COR-L47 (cell line): ENCODE measurements around the gene RALB.
A peak's percentile ranks its signal among the peaks of the same experiment; 100 is the strongest.
"Not testable (repeated sequence)": the region's sequence is repeated elsewhere in the genome, so short reads cannot be mapped to it uniquely, and the experiment has no call there.

ENCODE experiments used
- DNase-seq: peaks from one replicate; lab custom pipeline; 2025; lab: John Stamatoyannopoulos, UW

The RALB gene

GRCh38 chr2:120243211-120243610 is 9.4 kb upstream of the RALB start:
- no peak for DNase-seq

DNA sequence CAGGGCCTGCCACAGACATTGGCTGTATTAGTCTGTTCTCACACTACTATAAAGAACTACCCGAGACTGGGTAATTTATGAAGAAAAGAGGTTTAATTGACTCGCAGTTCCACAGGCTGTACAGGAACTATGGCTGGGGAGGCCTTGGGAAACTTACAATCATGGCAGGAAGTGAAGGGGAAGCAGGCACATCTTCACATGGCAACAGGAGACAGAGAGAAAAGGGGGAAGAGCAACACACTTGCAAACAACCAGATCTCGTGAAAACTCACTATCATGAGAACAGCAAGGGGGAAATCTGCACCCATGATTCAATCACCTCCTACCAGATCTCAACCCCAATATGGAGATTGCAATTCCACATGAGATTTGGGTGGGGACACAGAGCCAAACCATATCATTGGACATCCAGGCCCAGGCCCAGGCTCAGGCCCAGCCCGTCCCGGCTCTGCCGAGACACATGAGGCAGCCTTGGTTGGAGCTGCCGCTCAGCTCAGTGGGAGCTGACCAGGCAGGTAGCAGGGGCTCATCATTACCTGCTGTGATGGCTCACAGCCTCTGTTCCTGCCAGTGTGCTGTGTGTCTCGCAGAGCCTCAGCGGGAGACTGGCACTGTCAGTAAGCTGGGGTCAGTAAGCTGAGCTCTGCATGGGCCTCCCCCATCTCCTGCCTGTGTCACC is 8.6 kb upstream of the RALB start:
- no peak for DNase-seq

DNA sequence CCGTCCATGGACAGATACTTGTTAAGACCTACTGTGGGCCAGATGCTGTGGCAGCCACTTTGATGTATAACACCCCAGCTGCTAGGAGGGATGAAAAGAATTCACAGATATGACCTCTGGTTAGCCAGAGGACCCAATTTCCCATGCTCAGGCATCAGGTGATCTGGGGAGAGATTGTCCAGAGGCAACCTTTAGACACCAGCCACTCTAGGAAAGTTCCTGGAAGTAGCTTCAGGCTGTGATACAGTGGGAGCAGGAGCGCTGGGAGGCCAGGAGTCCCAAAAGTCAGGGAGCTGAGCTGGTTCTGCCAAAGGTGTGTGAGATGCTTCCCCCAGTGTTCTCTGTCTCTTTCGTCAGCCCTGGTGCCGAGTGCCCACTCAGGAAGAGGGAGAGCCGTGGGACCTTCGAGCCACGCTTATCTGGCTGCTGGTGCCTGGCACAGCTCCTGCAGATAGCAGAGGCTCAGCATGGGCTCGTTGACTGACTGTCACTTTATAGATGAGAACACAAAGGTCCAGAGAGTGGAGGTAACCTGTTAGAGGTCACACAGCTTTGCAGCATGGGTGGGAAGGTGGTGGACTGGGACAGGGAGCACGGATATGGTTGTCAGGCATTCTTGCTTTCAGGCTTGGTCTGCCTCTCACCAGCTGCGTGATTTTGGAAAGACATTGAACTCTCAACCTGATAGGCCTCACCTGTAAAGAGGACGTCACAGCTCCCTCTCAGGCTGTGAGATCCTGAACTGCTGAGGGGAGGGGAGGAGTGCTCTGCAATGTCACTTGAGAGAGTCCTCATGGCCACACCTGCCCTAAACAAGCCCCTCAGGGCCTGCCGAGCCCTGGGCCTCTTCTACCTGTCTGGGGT is 7.8 kb upstream of the RALB start:
- no peak for DNase-seq

GRCh38 chr2:120245520-120246332 is 6.9 kb upstream of the RALB start:
- DNase-seq, result peak; percentile 69

- DNase-seq, result no peak
Observed at GRCh38 chr2:120246546-120247300, 5.9 kb upstream of the RALB start.

- DNase-seq, result no peak
Observed at GRCh38 chr2:120247851-120248250, 4.8 kb upstream of the RALB start.

GRCh38 chr2:120250640-120251039 is 2.0 kb upstream of the RALB start:
- DNase-seq, result no peak

DNA sequence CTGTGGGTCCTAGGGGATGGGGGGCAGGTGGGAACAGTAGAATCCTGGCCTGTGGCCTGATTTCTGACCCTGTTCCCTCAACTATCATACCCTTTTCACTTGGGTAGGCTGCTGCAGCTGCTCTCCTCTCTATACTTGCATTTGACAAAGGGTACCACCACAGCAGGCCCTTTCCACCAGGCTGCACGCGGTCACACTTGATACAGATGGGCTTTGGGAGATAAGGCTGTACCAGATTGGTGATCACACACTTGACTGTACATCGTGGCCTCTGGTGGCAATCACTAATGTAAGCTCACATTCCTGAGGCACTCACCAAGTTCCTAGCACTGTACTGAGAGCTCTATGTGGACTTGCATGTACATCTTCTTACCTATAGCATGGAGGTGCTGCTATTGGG is 1.6 kb upstream of the RALB start:
- DNase-seq, result no peak

- no peak for DNase-seq
Observed at GRCh38 chr2:120251880-120252224, 800 bp upstream of the RALB start.

- DNase-seq, result peak; percentile 55
Observed at GRCh38 chr2:120253021-120253882, 600 bp downstream of the RALB start.

- DNase-seq, result no peak
Observed at GRCh38 chr2:120254178-120254577, 1.5 kb downstream of the RALB start.

GRCh38 chr2:120255071-120255470 is 2.4 kb downstream of the RALB start:
- no peak for DNase-seq

DNA sequence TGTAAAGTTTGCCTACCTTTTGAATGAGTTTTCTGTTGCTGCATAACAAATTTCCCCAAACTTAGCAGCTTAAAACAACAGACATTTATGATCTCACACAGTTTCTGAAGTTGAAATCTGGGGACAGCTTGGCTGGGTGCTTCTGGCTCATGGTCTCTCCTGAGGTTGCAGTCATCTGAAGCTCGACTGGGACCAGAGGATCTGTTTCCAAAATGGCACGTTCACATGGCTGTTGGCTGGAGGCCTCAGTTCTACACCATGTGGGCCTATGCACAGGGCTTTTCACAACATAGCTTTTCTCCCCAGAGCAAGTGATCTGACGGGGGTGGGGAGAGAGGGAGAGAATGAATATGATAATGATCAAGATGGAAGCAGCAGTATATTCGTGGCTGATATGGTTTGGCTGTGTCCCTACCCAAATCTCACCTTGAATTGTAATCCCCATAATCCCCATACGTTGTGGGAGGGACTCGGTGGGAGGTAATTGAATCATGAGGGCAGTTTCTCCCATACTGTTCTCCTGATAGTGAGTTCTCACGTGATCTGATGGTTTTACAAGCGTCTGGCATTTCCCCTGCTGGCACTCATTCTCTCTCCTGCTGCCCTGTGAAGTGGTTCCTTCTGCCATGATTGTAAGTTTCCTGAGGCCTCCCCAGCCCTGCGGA is 3.5 kb downstream of the RALB start:
- DNase-seq, result no peak

GRCh38 chr2:120256651-120257000 is 4.0 kb downstream of the RALB start:
- DNase-seq, result no peak

DNA sequence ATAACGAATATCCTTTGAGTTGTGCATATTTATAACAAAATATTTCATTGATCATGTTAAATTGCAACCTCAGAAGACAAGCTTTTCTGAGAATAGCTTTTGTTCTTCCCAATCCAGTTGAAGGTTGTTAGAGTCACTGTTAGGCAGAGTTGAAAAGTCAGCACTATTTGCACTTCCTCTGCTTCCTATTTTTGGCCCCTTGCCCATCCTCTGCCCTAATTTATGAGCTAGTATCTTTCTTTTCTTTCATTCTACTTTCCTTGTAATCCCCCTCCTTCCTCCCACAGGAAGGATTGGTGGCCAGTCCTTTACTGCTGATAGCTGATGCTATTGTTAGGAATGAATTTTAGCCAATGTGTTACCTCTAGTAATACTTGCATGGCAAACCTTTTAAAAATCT is 4.9 kb downstream of the RALB start:
- DNase-seq, result no peak

DNA sequence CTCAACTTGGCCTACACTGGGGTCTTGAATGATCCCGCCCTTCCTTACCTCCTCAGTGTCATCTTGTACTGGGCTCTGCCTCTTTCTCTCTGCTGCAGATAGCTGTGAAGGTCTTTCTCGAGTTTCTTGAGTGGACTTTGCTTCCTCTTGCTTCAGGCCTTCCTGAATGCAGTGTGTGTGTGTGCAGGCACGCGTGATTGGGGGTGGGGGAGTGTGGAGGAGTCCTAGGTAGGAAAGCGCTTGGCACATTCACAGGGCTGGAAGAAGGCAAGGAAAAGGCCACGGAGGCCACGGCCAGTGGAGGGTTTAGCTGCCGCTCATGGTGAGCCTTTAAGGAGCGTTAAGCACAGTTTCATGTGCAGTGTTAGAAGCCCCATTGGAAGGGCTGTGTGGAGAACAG is 5.5 kb downstream of the RALB start:
- DNase-seq, result no peak

- DNase-seq, result not testable (repeated sequence)
Observed at GRCh38 chr2:120259939-120260338, 7.3 kb downstream of the RALB start.

DNA sequence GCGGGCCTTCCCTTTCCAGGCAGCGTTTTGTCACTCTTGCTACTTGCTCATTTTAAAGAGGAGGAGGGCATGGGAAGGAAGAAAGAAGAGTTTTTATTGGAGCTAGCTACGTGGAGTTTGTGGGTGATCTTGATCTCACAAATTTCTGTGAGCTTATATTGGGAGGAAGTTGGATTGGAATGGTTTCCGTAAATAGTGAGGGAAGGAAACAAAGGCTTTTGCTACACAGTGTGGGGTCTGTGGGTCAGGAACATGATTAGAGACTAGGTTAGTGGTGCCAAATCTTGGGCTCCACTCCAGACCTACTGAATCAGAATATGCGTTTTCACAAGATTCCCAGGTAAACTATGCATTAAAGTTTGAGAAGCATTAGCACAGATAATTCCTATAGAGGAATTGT is 8.1 kb downstream of the RALB start:
- no peak for DNase-seq

DNA sequence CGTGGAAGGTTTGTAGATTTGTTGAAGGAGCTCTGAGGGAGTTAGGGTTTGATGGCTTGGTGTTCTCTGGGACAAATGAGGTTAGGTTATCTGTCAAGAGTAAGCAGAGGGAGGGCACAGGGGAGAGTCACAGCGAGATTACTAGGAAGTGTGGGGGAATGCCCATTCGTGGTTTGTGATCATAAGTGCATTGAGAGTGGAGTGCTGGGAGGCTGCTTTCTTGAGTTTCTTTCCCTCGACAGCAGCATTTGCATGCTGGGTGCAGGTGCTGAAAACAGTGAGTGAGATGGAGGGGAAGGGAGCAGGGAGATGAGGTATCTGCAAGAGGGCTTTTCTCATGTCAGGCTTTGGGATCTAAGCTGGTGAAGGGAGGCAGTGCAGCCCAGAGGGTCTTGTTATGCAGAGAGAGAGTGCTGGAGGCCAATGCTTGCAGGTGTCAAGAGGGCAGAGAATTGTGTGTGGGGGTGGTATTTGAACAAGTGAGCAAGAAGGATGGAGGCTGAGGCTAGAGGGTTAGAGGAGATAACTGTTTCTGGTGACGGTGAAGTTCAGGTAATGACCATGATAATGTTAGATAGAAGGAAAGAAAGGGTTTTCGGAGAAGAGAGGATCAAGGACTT is 8.8 kb downstream of the RALB start:
- no peak for DNase-seq

GRCh38 chr2:120262150-120262549 is 9.5 kb downstream of the RALB start:
- no peak for DNase-seq
